ENCODE measurements around the gene DERA.

GRCh38 chr12:16086462-16086861, 175.3 kb downstream of the DERA start:
- no peak for TF ChIP-seq POLR2A (IDR thresholded peaks at IDR 0.05)
- TF ChIP-seq, protein P1, sequence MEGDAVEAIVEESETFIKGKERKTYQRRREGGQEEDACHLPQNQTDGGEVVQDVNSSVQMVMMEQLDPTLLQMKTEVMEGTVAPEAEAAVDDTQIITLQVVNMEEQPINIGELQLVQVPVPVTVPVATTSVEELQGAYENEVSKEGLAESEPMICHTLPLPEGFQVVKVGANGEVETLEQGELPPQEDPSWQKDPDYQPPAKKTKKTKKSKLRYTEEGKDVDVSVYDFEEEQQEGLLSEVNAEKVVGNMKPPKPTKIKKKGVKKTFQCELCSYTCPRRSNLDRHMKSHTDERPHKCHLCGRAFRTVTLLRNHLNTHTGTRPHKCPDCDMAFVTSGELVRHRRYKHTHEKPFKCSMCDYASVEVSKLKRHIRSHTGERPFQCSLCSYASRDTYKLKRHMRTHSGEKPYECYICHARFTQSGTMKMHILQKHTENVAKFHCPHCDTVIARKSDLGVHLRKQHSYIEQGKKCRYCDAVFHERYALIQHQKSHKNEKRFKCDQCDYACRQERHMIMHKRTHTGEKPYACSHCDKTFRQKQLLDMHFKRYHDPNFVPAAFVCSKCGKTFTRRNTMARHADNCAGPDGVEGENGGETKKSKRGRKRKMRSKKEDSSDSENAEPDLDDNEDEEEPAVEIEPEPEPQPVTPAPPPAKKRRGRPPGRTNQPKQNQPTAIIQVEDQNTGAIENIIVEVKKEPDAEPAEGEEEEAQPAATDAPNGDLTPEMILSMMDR (IDR thresholded peaks at IDR 0.05), result no peak

All from adrenal gland (tissue), 5 donors.